GM06990 (cell line): Measurements from ENCODE around the gene PITX1.

Experiments used
- DNase-seq: peaks from one replicate; pipeline ENCODE4 v3.0.0-alpha.2; 2011; ENCODE audit not compliant: insufficient read length; ENCODE audit errors: extremely low read depth
- H3K27me3 ChIP-seq: replicated peaks from 2 replicates; pipeline ENCODE4 v1.6.0; 2011; ENCODE audit warnings: low read length; ENCODE audit not compliant: control insufficient read depth, insufficient read depth
- H3K36me3 ChIP-seq: 2 replicates; pipeline ENCODE4 v1.5.1; 2011; ENCODE audit warnings: low read length; ENCODE audit not compliant: control insufficient read depth, insufficient read depth
- H3K4me3 ChIP-seq: replicated peaks from 2 replicates; pipeline ENCODE4 v1.5.1; 2011; ENCODE audit warnings: low read depth, mild to moderate bottlenecking, control low read depth, low read length
- TF ChIP-seq, protein P1 (sequence below): IDR thresholded peaks from 2 replicates; pipeline ENCODE4 v1.5.1; 2011; ENCODE audit warnings: low read length, control low read depth, mild to moderate bottlenecking, inconsistent platforms; ENCODE audit not compliant: insufficient read depth, poor library complexity, severe bottlenecking

The PITX1 gene

DNA sequence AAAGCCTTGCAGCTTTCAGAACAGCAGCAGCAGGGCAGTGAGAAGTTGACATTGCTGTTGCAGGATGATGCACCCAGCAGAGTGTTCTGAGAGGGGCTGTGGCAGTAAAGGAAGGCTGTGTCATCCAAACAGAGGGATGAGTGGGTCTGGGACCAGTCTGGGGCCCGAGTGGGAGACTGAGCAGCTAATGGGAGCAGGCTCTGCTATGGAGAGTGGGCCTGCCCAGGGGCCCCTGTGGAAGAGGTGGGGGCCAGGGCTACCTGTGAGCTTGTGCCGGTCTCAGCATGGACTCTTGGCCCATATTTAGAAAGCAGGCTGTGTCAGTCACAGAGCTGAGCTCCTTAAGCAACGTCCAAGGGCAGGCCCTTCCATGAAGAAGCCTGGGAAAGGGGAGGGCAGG lies 26.0 kb upstream of the PITX1 start:
- TF ChIP-seq, protein P1, sequence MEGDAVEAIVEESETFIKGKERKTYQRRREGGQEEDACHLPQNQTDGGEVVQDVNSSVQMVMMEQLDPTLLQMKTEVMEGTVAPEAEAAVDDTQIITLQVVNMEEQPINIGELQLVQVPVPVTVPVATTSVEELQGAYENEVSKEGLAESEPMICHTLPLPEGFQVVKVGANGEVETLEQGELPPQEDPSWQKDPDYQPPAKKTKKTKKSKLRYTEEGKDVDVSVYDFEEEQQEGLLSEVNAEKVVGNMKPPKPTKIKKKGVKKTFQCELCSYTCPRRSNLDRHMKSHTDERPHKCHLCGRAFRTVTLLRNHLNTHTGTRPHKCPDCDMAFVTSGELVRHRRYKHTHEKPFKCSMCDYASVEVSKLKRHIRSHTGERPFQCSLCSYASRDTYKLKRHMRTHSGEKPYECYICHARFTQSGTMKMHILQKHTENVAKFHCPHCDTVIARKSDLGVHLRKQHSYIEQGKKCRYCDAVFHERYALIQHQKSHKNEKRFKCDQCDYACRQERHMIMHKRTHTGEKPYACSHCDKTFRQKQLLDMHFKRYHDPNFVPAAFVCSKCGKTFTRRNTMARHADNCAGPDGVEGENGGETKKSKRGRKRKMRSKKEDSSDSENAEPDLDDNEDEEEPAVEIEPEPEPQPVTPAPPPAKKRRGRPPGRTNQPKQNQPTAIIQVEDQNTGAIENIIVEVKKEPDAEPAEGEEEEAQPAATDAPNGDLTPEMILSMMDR: no peak
- no peak overlapping the region for H3K4me3 ChIP-seq
- H3K27me3 ChIP-seq: no peaks in the 10 kb centered on the region; the same call in none of the 2 replicates
- no peaks in the 10 kb centered on the region for H3K36me3 ChIP-seq
- DNase-seq: no peak

DNA sequence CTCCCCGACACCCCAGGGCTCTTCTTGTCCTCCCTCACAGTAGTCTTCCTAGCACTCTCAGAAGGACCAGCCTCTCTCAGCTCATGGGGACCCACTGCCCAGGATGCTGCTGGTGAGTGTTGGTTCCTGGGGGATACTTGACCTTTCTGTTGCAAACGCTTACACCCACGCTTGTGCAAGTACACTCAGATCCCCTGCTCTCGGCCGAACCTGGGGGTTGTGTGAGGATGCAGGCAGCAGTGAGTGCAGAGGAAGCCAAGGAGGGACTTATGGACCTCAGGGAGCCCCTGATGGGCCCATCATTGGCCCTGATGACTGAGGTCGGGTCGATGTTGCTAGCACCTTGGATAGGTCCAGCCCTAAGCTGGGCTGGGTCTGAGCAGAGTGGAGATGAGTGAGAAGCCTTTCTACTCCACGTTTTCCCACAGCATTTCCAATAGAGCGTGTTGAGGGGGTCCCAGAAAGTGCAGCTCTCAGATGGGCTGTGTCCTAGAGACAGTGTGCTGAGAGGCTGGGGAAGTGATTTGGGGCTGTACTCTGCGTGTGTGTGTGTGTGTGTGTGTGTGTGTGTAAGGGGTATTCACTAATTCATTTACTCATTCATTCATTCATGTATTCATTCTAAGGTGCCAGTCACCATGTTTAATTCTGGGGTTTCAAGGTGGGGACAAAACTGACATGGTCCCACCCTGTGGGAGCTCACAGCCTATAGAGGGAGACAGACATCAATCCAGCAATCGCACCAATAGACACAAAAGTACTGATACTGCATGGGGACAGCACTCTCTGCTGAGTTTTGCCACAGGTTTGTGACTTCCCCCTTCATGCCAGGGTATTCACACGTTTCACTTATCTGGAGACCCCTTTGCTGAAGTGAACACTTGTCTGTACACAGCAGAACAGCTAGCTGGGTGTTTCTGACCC lies 25.2 kb upstream of the PITX1 start:
- TF ChIP-seq, protein P1: no peak
- no peak for DNase-seq
- H3K36me3 ChIP-seq: no peaks in the 10 kb centered on the region
- no peak overlapping the region for H3K4me3 ChIP-seq
- H3K27me3 ChIP-seq: no peaks in the 10 kb centered on the region; the same call in none of the 2 replicates

DNA sequence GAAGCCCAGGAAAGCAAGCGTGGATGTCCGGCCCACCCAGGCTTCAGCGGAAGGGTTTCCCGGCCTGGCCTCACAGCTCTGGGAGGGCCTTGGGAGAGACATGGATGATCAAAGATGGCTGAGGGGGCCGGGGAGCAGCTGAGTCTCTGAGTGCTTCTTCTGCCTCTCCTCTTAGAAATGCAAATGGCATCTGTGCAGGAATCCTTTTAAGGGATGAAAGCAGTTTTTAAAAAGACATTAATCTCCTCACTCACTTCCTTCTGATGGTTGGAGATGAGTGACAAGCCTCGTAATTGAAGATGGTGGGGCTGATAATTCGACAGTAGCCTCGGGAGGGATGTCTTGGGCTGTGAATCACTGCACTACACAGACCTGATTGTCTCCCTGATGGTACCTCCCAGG lies 24.3 kb upstream of the PITX1 start:
- Histone ChIP-seq H3K36me3 (no peaks in the 10 kb centered on the region), H3K4me3 (no peak overlapping the region), H3K27me3 (no peaks in the 10 kb centered on the region; the same call in 1 of the 2 replicates)
- TF ChIP-seq, protein P1: no peak
- DNase-seq: no peak

DNA sequence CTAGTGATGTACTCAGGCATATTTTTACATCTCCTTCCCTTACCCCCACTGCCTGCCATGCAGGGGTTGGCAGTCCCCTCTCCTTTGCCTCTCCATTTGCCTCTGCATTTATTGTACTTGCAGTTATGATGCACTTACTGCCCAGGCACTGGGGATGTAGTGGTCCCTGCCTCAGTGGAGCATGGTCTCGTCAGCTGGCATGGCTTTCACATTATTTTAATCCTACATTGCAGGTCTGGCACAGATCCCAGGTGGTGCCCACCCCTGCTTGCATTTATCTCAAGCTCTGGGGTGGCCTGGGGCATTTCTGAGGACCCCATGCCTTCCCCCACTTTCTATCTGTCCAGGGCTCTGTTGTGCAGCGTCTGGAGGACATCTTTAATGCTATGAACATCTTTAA lies 23.2 kb upstream of the PITX1 start:
- Histone ChIP-seq H3K27me3 (no peaks in the 10 kb centered on the region; the same call in 1 of the 2 replicates), H3K4me3 (no peak overlapping the region), H3K36me3 (no peaks in the 10 kb centered on the region)
- TF ChIP-seq, protein P1: no peak
- no peak for DNase-seq

DNA sequence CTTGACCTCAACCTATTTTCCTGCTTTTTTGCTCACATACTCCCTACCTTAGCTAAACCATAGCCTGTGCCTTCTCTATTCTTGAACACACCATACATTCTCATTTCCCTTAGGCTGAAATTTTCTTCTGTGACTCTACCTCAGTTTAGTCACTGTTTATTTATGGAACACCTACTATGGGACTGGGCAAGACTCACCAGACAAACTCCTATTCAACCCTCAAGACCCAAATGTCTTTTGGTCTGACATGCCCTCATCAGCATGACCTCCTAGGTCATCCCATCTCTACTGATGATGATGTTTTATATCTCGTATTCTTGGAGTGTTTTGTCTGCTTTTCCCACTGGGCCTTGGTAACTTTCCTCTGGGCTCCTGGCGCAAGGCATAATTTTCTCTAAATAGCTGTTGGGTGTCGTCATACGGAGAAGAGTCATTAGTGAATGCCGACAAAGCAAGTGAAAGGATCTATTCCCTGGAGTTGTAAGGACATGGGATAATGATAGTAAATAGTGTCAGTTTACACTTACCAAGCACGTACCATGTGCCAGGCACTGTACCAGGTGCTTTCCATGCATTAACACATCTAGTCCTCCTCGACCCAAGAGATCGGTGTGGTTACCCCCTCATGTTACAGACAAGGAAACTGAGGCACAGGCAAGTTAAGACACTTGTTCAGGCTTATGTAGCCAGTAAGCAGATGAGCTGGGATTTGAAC lies 22.4 kb upstream of the PITX1 start:
- no peaks in the 10 kb centered on the region for H3K27me3 ChIP-seq
- DNase-seq: no peak

More for the DNA sequence above, 22.4 kb upstream of the PITX1 start:
- Histone ChIP-seq H3K4me3 (no peak overlapping the region), H3K36me3 (no peaks in the 10 kb centered on the region)
- TF ChIP-seq, protein P1: no peak
